GM21619 (cell line): Measurements from ENCODE around the gene CDCP2.

Source experiments
- ATAC-seq: cut with Tn5 transposase; IDR thresholded peaks from one replicate; pipeline ENCODE4 v1.9.1; 2021; ENCODE audit not compliant: unreplicated experiment

The CDCP2 gene

GRCh38 chr1:54152696-54153095 lies at the start of gene CDCP2:
TSS of gene CDCP2 (minus strand) at chr1:54153000. CDS start at chr1:54152922, 78 bp downstream.
- no peak for ATAC-seq

GRCh38 chr1:54200519-54200997 lies 47.8 kb upstream of the CDCP2 start:
- ATAC-seq = peak; percentile 2

DNA sequence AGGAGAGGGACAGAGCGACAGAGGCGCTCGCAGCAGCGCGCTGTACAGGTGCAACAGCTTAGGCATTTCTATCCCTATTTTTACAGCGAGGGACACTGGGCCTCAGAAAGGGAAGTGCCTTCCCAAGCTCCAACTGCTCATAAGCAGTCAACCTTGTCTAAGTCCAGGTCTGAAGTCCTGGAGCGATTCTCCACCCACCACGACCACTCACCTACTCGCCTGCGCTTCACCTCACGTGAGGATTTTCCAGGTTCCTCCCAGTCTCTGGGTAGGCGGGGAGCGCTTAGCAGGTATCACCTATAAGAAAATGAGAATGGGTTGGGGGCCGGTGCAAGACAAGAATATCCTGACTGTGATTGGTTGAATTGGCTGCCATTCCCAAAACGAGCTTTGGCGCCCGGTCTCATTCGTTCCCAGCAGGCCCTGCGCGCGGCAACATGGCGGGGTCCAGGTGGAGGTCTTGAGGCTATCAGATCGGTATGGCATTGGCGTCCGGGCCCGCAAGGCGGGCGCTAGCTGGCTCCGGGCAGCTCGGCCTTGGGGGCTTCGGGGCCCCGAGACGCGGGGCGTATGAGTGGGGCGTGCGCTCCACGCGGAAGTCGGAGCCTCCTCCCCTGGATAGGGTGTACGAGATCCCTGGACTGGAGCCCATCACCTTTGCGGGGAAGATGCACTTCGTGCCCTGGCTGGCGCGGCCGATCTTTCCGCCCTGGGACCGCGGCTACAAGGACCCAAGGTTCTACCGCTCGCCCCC lies 47.1 kb upstream of the CDCP2 start, which contains the start of the genes CYB5RL and MRPL37:
Gene CYB5RL (minus strand): TSS at position 266 of the 754 bp plus-strand sequence. CDS start 4,414 bp downstream, outside the sequence.
Gene MRPL37 (plus strand): TSS at position 403 of the 754 bp plus-strand sequence. CDS start 77 bp downstream, at position 480.
- peak; percentile 96 for ATAC-seq

- ATAC-seq = no peak
Measured at GRCh38 chr1:54199151-54199764, 46.5 kb upstream of the CDCP2 start.

GRCh38 chr1:54193453-54193852 lies 40.7 kb upstream of the CDCP2 start:
- ATAC-seq = no peak

DNA sequence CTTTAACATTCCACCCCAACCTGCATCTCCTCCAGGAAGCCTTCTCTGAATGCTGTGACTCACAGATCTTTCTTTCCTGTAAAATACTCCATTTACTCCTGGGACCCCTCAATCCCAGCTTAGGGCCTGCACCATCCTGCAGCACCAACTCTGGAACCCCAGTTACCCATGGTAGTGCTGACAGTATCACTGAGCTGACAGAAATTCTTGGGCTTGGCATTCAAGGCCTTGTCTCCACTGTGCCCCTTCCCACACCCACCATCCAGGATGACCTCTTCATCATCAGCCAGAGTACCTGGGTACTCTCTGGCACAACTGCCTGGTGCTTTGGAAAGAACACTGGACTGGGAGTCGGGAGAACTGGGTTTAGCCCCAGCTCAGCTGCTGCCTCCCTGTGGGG lies 38.7 kb upstream of the CDCP2 start:
- no peak for ATAC-seq

GRCh38 chr1:54190526-54190925 lies 37.7 kb upstream of the CDCP2 start:
- no peak for ATAC-seq

DNA sequence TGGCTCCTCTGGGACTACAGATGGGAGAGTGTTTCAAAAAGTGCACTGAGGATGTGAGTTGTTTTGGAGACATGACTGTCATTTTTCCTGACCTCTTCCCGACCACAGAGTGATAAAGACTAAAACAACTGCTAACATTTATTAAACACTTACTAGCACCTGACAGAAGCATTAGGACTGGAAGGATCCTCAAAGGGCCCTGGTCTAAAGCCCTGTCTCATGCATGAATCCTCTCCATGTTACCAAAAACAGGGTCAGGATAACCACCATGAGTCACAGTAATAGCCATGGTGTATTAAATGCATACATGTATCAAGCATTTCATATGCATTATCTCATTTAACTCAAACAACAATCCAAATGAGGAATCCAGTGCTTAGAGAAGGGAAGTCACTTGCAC lies 35.5 kb upstream of the CDCP2 start:
- no peak for ATAC-seq

GRCh38 chr1:54186056-54186455 lies 33.3 kb upstream of the CDCP2 start:
- no peak for ATAC-seq

- no peak for ATAC-seq
Measured at GRCh38 chr1:54180701-54181360, 28.0 kb upstream of the CDCP2 start.

GRCh38 chr1:54178296-54179070 lies 25.7 kb upstream of the CDCP2 start:
- ATAC-seq = no peak

GRCh38 chr1:54177726-54178125 lies 24.9 kb upstream of the CDCP2 start:
- ATAC-seq = no peak

GRCh38 chr1:54176621-54177327 lies 24.0 kb upstream of the CDCP2 start:
- ATAC-seq = no peak

- no peak for ATAC-seq
Measured at GRCh38 chr1:54174106-54174505, 21.3 kb upstream of the CDCP2 start.

GRCh38 chr1:54173681-54174080 lies 20.9 kb upstream of the CDCP2 start:
- no peak for ATAC-seq

GRCh38 chr1:54172614-54173599 lies 20.1 kb upstream of the CDCP2 start:
- no peak for ATAC-seq

GRCh38 chr1:54171606-54172005 lies 18.8 kb upstream of the CDCP2 start:
- ATAC-seq = no peak

DNA sequence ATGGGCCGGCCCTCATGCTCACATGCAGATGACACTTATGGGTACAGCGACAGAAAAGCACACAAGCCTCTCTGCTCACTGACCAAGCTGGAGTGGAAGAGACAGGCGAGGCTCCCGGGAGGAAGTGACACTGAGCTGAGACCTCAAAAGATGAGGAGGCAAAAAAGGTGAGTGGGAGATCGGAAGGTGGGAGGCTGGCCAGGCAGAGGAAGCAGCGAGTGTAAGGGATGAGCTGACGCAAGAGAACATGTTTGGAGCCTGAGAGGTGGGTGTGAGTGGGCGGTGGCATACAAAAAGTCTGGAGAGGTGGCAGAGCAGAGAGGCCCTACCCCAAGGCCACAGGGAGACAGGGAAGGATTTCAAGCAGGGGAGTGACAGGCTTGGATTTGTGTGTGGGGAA lies 18.2 kb upstream of the CDCP2 start:
- no peak for ATAC-seq

DNA sequence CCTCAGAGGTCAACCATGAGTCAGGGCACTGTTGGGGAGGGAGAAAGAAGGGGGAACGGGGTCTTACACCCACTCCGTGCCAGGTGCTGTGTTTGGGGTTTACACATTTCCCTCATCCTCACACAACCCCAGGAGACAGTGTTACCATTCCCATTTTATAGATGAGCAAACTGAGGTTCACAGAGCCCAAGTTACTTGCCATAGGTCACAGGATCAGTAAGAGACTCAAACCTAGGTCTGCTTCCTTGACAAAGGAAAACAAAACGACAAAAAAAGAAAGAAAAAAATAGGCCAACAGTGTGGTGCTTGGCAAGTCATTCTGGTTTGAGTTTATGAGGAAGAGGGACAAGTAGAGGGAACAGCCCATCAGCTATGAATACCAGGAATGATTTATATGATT lies 16.3 kb upstream of the CDCP2 start:
- no peak for ATAC-seq
